Endometrial microvascular endothelial cells (primary cell): ENCODE data around the gene GLIS2. TPM values are rescaled to one million over a fixed set of nuclear protein-coding genes. Genes with fewer than 3 reads are reported as not detected.

ENCODE experiments used
- in situ Hi-C: cut with HindIII; loops from 2 replicates; pipeline ENCODE4 v1.10.0; 2017; ENCODE audit warnings: low sequenced_read_pairs, low pct_unique_long_range_greater_than_20kb; ENCODE audit errors: inconsistent ontology term
- total RNA-seq: library from RNA; depleted of rRNA; stranded (reverse); fragments of >200 nt; gene quantifications from one replicate; pipeline ENCODE4 v1.2.3, GENCODE V29; 2015; ENCODE audit errors: inconsistent ontology term

Gene GLIS2
- total RNA-seq = 2.8 TPM

DNA sequence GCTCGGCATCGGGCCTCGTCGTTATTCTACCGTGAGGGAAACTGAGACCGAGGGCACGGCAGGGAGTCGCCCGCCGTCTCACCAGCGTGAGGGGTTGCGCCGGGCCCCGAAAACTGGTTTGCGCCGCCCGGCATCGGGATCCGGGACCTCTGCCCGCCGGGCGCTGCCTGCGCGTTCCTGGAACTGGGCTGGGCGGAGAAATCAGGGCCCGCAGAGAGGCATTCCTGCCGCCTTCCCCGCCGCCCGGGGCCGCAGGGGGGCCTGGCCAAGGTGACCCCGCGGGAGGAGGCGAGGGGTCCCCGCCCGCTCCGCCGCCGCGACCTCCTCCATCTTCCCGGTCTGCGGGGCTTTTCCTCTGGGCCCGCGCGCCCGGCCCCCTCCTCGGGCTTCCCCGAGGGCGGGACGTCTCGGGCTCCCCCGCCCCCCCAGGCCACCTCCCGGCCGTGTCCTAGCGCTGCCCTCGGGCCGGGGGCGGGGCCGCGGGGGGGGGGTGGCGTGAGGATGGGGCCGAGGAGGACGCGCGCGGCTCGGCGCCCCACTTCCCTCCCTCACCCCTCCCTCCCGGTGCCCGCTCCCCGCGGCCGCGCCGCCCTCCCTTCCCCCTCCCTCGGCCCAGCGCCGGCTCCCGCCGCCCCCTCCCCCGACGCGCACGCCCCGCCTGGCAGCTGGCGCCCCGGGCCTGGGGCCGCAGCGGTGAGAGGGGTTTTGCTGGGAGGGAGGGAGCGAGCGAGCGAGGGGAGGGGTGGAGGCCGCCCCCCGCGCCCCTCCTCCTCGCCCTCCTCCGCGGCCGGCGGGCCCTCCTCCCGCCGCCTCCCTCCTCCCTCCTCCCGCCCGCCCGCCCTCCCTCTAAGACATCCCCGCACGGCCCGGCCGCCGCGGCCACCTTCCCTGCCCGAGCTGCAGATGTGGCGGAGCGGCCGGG lies at the start of gene GLIS2:
GLIS2 (plus strand) TSS at position 882 of the 922 bp plus-strand sequence. CDS start 16,214 bp downstream, outside the sequence.
- in situ Hi-C loops = no loop called here

GRCh38 chr16:4266372-4266771 lies 49.5 kb upstream of the GLIS2 start:
- in situ Hi-C loops = no loop called here

DNA sequence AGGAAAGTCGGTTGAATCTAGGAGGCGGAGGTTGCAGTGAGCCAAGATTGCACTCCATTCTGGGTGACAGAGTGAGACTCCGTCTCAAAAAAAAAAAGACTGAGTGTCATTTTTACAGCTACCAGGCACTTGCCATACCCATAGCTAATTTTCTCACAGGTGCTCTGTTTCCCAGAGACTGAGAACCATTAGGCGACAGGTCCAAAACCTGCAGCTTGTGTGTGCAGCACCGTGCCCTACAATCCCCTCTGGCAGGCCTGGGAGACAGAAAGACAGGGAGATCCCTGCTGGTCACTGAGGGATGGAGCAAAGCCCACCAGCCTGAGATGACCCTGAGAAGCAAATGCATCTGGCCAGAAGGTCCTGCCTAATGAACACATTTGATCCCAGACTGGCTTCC lies 45.8 kb upstream of the GLIS2 start:
- in situ Hi-C loops = no loop called here

- in situ Hi-C loops = no loop called here
Measured at GRCh38 chr16:4270595-4270994, 45.3 kb upstream of the GLIS2 start.

- in situ Hi-C loops = no loop called here
Measured at GRCh38 chr16:4271176-4272113, 44.4 kb upstream of the GLIS2 start.

GRCh38 chr16:4272114-4272956 lies 43.5 kb upstream of the GLIS2 start:
- in situ Hi-C loops = no loop called here

GRCh38 chr16:4273858-4274311 lies 42.0 kb upstream of the GLIS2 start:
- in situ Hi-C loops = no loop called here

DNA sequence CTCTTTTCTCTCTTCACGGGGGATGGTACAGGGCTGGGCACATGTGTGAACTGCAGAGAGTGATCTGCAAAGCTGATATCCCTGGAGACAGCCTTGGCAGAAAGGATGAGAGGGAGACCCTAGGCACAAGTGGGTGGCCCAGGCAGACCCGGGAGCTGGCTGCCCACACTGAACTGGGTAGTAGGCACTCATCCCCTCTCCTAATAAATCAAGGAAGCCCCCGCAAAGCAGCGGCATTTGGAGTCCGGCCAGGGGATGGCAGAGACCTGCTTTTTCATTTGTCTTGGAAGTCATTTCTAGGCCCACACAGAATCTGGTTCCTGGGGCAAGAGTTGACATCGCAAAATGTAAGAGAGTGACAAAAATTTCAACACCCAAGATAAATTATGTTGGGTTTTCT lies 40.0 kb upstream of the GLIS2 start:
- in situ Hi-C loops = no loop called here

GRCh38 chr16:4277987-4278513 lies 37.8 kb upstream of the GLIS2 start:
- in situ Hi-C loops = no loop called here

GRCh38 chr16:4280625-4281024 lies 35.2 kb upstream of the GLIS2 start:
- in situ Hi-C loops = no loop called here

DNA sequence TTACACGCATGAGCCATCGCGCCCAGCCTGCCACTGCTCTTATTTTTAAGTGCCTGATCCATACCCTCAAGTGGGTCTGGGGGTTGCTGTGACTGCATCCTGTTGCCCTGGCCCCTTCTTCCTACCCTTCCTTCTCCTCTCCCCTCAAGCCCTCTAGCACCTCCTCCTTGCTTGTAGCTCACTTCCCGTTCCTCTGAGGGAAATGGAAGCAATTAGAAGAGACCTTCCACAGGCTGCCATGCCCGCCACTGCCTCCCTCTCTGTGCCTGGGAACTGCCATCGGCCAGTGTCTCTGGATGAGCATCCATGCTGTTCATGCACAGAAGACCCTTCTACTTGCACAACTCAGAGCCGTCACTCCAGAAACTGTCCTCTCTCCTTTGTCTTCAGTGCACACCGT lies 32.4 kb upstream of the GLIS2 start:
- in situ Hi-C loops = no loop called here

GRCh38 chr16:4283939-4284338 lies 31.9 kb upstream of the GLIS2 start:
- in situ Hi-C loops = no loop called here

GRCh38 chr16:4285167-4285566 lies 30.7 kb upstream of the GLIS2 start:
- in situ Hi-C loops = no loop called here

DNA sequence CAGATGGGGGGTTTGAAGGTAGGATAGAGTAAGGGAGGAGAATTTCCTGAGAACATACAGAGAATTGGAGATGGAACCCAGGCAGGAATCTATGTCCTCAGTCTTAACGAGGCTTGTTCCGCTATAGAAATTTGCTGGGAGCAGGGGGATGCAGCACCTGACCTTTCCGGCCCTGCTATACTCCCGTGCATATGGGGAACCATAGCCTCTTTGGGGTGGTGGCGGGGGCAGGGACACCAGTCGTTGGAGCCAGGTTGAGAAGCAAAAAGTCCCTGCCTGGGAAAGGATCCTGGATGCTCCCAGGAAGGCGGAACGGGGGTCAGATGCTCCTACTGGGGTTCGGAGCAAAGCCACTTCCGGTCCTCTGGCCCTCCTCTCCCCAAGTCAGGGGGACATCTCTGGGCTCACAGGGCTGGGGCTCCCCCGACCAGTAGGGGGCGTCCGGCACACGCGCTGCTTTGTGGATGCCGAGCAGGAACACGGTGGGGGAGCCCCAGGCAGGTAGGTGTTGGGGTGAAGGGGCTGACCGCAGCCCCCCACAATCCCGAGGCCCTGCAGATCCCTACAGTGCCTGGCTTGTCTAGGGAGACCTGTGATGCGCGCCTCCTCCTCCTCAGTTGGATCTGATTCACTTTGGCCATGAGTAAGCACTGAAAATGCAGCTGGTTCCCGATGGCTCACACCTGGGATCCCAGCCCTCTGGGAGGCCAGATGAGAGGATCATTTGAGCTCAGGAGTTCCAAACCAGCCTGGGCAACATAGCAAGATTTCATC lies 27.5 kb upstream of the GLIS2 start:
- in situ Hi-C loops = no loop called here

GRCh38 chr16:4290236-4290830 lies 25.5 kb upstream of the GLIS2 start:
- in situ Hi-C loops = loop anchor here (10.0 kb wide), 1 partner anchor 54 kb away; no protein-coding TSS in a partner anchor

DNA sequence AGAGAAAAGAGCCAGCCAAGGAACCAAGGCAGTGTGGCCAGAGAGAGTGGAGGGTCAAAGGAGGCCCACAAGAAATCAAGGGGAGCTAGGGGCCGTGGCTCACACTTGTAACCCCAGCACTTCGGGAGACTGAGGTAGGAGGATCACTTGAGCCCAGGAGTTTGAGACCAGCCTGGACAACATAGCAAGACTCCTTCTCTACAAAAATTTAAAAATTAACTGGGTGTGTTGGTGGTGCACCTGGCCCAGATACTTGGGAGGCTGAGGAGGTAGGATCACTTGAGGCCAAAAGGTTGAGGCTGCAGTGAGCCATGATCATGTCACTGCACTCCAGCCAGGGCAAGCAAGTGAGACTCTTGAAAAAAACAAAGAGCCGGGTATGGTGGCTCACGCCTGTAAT lies 24.2 kb upstream of the GLIS2 start:
- in situ Hi-C loops = loop anchor here (10.0 kb wide), 1 partner anchor 53 kb away; no protein-coding TSS in a partner anchor

DNA sequence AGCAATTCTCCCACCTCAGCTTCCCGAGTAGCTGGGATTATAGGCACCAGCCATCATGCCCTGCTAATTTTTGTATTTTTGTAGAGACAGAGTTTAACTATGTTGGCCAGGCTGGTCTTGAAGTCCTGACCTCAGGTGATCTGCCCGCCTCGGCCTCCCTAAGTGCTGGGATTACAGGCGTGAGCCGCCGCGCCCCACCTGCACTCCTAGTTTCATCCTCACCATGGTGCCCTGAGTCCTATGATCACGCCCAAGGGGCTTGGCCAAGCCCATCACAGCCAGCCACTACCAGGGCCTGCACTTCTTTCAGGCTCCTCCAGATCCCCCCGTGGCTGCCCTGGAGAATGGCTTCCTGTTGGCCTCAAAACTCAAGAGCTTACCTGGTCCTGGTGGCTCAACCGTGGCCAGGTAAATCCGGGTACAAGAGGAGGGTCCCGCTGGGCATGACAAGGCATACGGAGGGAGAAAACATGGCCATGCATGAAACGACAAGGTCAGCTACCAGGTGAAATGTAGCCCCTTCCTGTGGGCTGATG lies 22.6 kb upstream of the GLIS2 start:
- in situ Hi-C loops = loop anchor here (10.0 kb wide), 1 partner anchor 52 kb away; no protein-coding TSS in a partner anchor
